Ovary (tissue), 3 donors: ENCODE measurements around the gene SERPINB13.

ENCODE experiments used
- CTCF ChIP-seq, 3 donors: fragments of 450-650 bp in 2 of 3; fragments of 200-600 bp in 1 of 3; IDR thresholded peaks; one replicate each; pipeline versions ENCODE4 v1.5.1 to v1.8.0; 2016 to 2022; ENCODE audit warnings: antibody characterized with exemption in 3 of 3, mild to moderate bottlenecking in 1 of 3
- POLR2A ChIP-seq: fragments of 450-650 bp; IDR thresholded peaks from one replicate; pipeline ENCODE4 v1.6.1; 2017; ENCODE audit warnings: antibody characterized with exemption, mild to moderate bottlenecking, moderate library complexity
- donor health status: DM: no; HTN: no; CAD: no.

DNA sequence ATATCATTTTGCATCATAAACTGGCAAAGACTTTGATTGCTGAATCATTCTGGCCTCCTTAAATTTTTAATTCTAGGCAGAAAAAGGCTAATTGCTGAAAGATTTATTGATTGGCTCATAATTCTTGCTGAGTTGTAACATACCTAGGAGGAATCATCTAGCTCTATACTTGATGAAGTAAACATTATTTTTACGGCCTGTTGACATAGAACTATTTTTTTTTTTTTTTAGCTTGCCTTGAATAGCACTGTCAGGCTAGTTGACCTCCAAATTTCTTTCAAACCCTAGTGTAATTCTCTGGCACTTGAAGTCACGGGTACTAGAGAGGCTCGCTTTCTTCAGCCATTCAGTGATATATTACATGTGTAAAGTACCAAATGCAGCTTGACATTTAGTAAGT lies 42.1 kb upstream of the SERPINB13 start:
- no peak for TF ChIP-seq CTCF (IDR thresholded peaks at IDR 0.05)
- TF ChIP-seq POLR2A = no peak
